Ovary (tissue), 9 donors: ENCODE measurements around the gene MAP9. TPM values are rescaled to one million over a fixed set of nuclear protein-coding genes. Genes with fewer than 3 reads are reported as not detected.

Experiments
- DNase-seq, 5 donors: peaks; one replicate each; pipeline ENCODE4 v3.0.0-alpha.2; 2019 to 2020
- H3K27ac ChIP-seq, 2 donors: fragments of 200-600 bp; one replicate each; pipeline versions ENCODE4 v1.5.1 to v1.8.0; 2019 to 2022
- H3K27me3 ChIP-seq: fragments of 200-600 bp; one replicate; pipeline ENCODE4 v1.8.0; 2022
- H3K36me3 ChIP-seq: fragments of 200-600 bp; sonication (generic); one replicate; pipeline ENCODE4 v1.5.1; 2019
- H3K4me1 ChIP-seq: one replicate; pipeline ENCODE4 v1.8.1; 2013; ENCODE audit warnings: mild to moderate bottlenecking, moderate library complexity; ENCODE audit not compliant: insufficient read depth
- H3K4me3 ChIP-seq: fragments of 200-600 bp; sonication (generic); one replicate; pipeline ENCODE4 v1.5.1; 2017
- H3K9me3 ChIP-seq, 2 donors: fragments of 200-600 bp in 1 of 2; sonication (generic) in 1 of 2; one replicate each; pipeline versions ENCODE4 v1.5.1 to v1.8.1; 2013 to 2019; ENCODE audit warnings: mild to moderate bottlenecking in 1 of 2, moderate library complexity in 1 of 2
- CTCF ChIP-seq, 3 donors: fragments of 450-650 bp in 2 of 3; fragments of 200-600 bp in 1 of 3; IDR thresholded peaks; one replicate each; pipeline versions ENCODE4 v1.5.1 to v1.8.0; 2016 to 2022; ENCODE audit warnings: antibody characterized with exemption in 3 of 3, mild to moderate bottlenecking in 1 of 3
- EP300 ChIP-seq: sonication (generic); formaldehyde crosslinking; IDR thresholded peaks from one replicate; pipeline ENCODE4 v1.6.1; 2017; ENCODE audit warnings: antibody characterized with exemption
- POLR2A ChIP-seq: fragments of 450-650 bp; IDR thresholded peaks from one replicate; pipeline ENCODE4 v1.6.1; 2017; ENCODE audit warnings: antibody characterized with exemption, mild to moderate bottlenecking, moderate library complexity
- WGBS, 3 donors: extraction: QIAGEN DNeasy Blood & Tissue Kit in 1 of 3; methylation state at CpG; one replicate each; pipeline versions ENCODE4 v1.1.5 to v1.1.7; 2013 to 2017; 5-methylcytosine and 5-hydroxymethylcytosine counted together
- intact Hi-C, 4 donors: fragments of 100-400 bp; cut with DNase I; formaldehyde crosslinking; loops; one replicate each; pipeline versions ENCODE4 v1.11.0 to v1.15.1; 2022 to 2023
- polyA plus RNA-seq, 2 donors: library from polyadenylated mRNA; stranded (reverse); fragments of 200-250 nt in 1 of 2; fragments of 350-450 nt in 1 of 2; fragmentation: Illumina TruSeq in 1 of 2; extraction: RNeasy Lipid Tissue Mini Kit (QIAGEN cat#74804) in 1 of 2; gene quantifications; one replicate each; pipeline ENCODE4 v1.2.3, GENCODE V29; 2013 to 2014
- total RNA-seq, 7 donors: library from RNA; depleted of rRNA in 2 of 7; stranded (reverse); fragments of >200 nt in 2 of 7; fragmentation: NEBNext Ultra II Directional in 3 of 7; extraction: Animal tissue kit (Norgen Biotek cat#: 25700) in 3 of 7; gene quantifications; one replicate each; pipeline versions ENCODE4 v1.1.0 to v1.2.4, GENCODE V29; 2016 to 2023
- donor health status: DM: no; HTN: no; CAD: no; lungs with moderate emphysema.
- donor health status: DM: no; HTN: no; CAD: no.
- donor health status: Bipolar disorder and iron deficiency.
- donor health status: DM: yes; HTN: yes; CAD: no.
- donor health status: DM: no; HTN: no; CAD: no.
- donor health status: DM: yes; HTN: yes; CAD: no.

MAP9 gene
- total and polyA plus RNA-seq, 9 donors, result 1.9 to 13.3 (median 8.7) TPM

- Histone ChIP-seq H3K27me3 (no peaks in the 10 kb centered on the region), H3K27ac (no peak overlapping the region), H3K4me1 (peaks cover 1% of the 10 kb centered on the region), H3K36me3 (no peaks in the 10 kb centered on the region), H3K9me3 (no peaks in the 10 kb centered on the region), H3K4me3 (no peak overlapping the region)
- TF ChIP-seq CTCF (IDR thresholded peaks at IDR 0.05) (no peak), POLR2A (no peak), EP300 (no peak)
- intact Hi-C loops, result no loop called here
- no peak for DNase-seq
- WGBS, 3 donors, result 21 to 34% (median 24%) methylated on average over 3 of the region's 3 CpGs
Measured at GRCh38 chr4:155377276-155377675, 511 bp upstream of the MAP9 start.

GRCh38 chr4:155371432-155372043 lies 5.2 kb downstream of the MAP9 start:
- H3K9me3 ChIP-seq, result no peaks in the 10 kb centered on the region
- H3K4me1 ChIP-seq, result no peaks in the 10 kb centered on the region
- H3K27me3 ChIP-seq, result no peaks in the 10 kb centered on the region
- no peak overlapping the region for H3K27ac ChIP-seq
- H3K36me3 ChIP-seq, result no peaks in the 10 kb centered on the region
- 40 to 51% (median 49%) methylated on average over 4 of the region's 4 CpGs for WGBS, 3 donors
- intact Hi-C loops, result no loop called here
- no peak for DNase-seq
- TF ChIP-seq POLR2A, result no peak
- no peak for TF ChIP-seq EP300
- TF ChIP-seq CTCF (IDR thresholded peaks at IDR 0.05), result no peak
- H3K4me3 ChIP-seq, result no peak overlapping the region

GRCh38 chr4:155367608-155368007 lies 9.2 kb downstream of the MAP9 start:
- DNase-seq, result no peak
- Histone ChIP-seq H3K9me3 (no peaks in the 10 kb centered on the region), H3K36me3 (no peaks in the 10 kb centered on the region), H3K4me3 (no peak overlapping the region), H3K4me1 (no peaks in the 10 kb centered on the region), H3K27ac (no peak overlapping the region), H3K27me3 (no peaks in the 10 kb centered on the region)
- TF ChIP-seq EP300 (no peak), POLR2A (no peak), CTCF (IDR thresholded peaks at IDR 0.05) (no peak)
- intact Hi-C loops, result no loop called here
- 96 to 98% (median 97%) methylated on average over 2 of the region's 2 CpGs for WGBS, 3 donors

- H3K9me3 ChIP-seq, result no peaks in the 10 kb centered on the region
- no peaks in the 10 kb centered on the region for H3K27me3 ChIP-seq
- H3K27ac ChIP-seq, result peak overlapping the region in 1 of 2 donors; percentile 8
- H3K4me1 ChIP-seq, result no peaks in the 10 kb centered on the region
- DNase-seq, result peak; percentile 22 to 82 (median 74)
- WGBS, 3 donors, result 22 to 26% (median 24%) methylated on average over 8 of the region's 8 CpGs
- H3K4me3 ChIP-seq, result no peak overlapping the region
- intact Hi-C loops, result no loop called here
- TF ChIP-seq CTCF (IDR thresholded peaks at IDR 0.05) (peak in 2 of 3 donors; percentile 37 to 45), EP300 (no peak)
- H3K36me3 ChIP-seq, result no peaks in the 10 kb centered on the region
Measured at GRCh38 chr4:155353923-155354540, 22.7 kb downstream of the MAP9 start.
